IMR-90 (cell line): ENCODE measurements around the gene FAM110D. TPM values are rescaled to one million over a fixed set of nuclear protein-coding genes. Genes with fewer than 3 reads are reported as not detected.

Source experiments
- ATAC-seq: fragments of 200-7000 bp; cut with Tn5 transposase; 2 replicates; pipeline ENCODE4 v1.9.1; 2020; ENCODE audit warnings: low read depth, mild to moderate bottlenecking, moderate library complexity
- BruUV-seq: library from RNA; stranded (reverse); fragments of 400-500 nt; replicated peaks from 2 replicates; lab custom pipeline; 2021; lab: Mats Ljungman, UMichigan
- CTCF ChIA-PET: fragments of 300-600 bp; formaldehyde crosslinking; extraction: SDS; loops from one replicate; lab custom pipeline; 2021; ENCODE audit warnings: antibody characterized with exemption; lab: Yijun Ruan, JAX
- POLR2A ChIA-PET: fragments of 300-600 bp; sonication (Branson Sonifier 250); formaldehyde crosslinking; loops from one replicate; lab custom pipeline; 2022; ENCODE audit warnings: antibody characterized with exemption; ENCODE audit not compliant: unreplicated experiment; lab: Charles Lee
- DNase-seq: peaks from one replicate; pipeline ENCODE4 v3.0.0; 2013
- H2AFZ ChIP-seq: replicated peaks from 2 replicates; pipeline ENCODE3; 2013; ENCODE audit warnings: low read length, mild to moderate bottlenecking; ENCODE audit not compliant: poor library complexity
- H2AK5ac ChIP-seq: 2 replicates; pipeline ENCODE4 v1.6.1; 2013; ENCODE audit warnings: low read depth, low read length, inconsistent platforms
- H2AK9ac ChIP-seq: replicated peaks from 2 replicates; pipeline ENCODE3; 2013; ENCODE audit warnings: mild to moderate bottlenecking, low read depth, low read length, moderate library complexity; ENCODE audit not compliant: poor library complexity
- H2BK120ac ChIP-seq: 2 replicates; pipeline ENCODE4 v1.6.1; 2013; ENCODE audit warnings: low read depth, low read length, inconsistent platforms
- H2BK15ac ChIP-seq: 3 replicates; pipeline ENCODE4 v1.6.1; 2013; ENCODE audit warnings: low read depth, low read length, inconsistent platforms
- H2BK20ac ChIP-seq: 2 replicates; pipeline ENCODE4 v1.6.1; 2013; ENCODE audit warnings: low read depth, mild to moderate bottlenecking, inconsistent platforms, low read length, moderate library complexity
- H2BK5ac ChIP-seq: 2 replicates; pipeline ENCODE4 v1.6.1; 2013; ENCODE audit warnings: mild to moderate bottlenecking, low read depth, low read length, inconsistent platforms; ENCODE audit not compliant: poor library complexity, severe bottlenecking
- H3K14ac ChIP-seq: replicated peaks from 2 replicates; pipeline ENCODE4 v1.6.1; 2013; ENCODE audit warnings: low read depth, low read length, inconsistent platforms
- H3K18ac ChIP-seq: 2 replicates; pipeline ENCODE4 v1.6.1; 2013; ENCODE audit warnings: low read depth, low read length, control low read depth
- H3K23ac ChIP-seq: 2 replicates; pipeline ENCODE4 v1.6.1; 2013; ENCODE audit warnings: low read depth, low read length, inconsistent platforms
- H3K27ac ChIP-seq: 2 replicates; pipeline ENCODE4 v1.5.1; 2013; ENCODE audit warnings: mild to moderate bottlenecking, control low read depth, low read length; ENCODE audit not compliant: insufficient read depth
- H3K27me3 ChIP-seq: 2 replicates; pipeline ENCODE4 v1.6.1; 2013; ENCODE audit warnings: low read length; ENCODE audit not compliant: control insufficient read depth, insufficient read depth
- H3K36me3 ChIP-seq: 2 replicates; pipeline ENCODE4 v1.6.1; 2013; ENCODE audit warnings: low read length, mixed read lengths; ENCODE audit not compliant: control insufficient read depth, insufficient read depth
- H3K4ac ChIP-seq: 2 replicates; pipeline ENCODE4 v1.6.1; 2013; ENCODE audit warnings: low read depth, low read length, inconsistent platforms
- H3K4me1 ChIP-seq: 2 replicates; pipeline ENCODE4 v1.6.1; 2013; ENCODE audit warnings: low read length, mixed read lengths; ENCODE audit not compliant: control insufficient read depth, insufficient read depth
- H3K4me2 ChIP-seq: 2 replicates; pipeline ENCODE4 v1.6.1; 2013; ENCODE audit warnings: low read depth, mild to moderate bottlenecking, control low read depth, low read length, moderate library complexity
- H3K4me3 ChIP-seq: 2 replicates; pipeline ENCODE4 v1.5.1; 2013; ENCODE audit warnings: low read depth, mild to moderate bottlenecking, control low read depth, low read length, moderate library complexity; ENCODE audit not compliant: insufficient read depth
- H3K56ac ChIP-seq: 2 replicates; pipeline ENCODE4 v1.6.1; 2013; ENCODE audit warnings: low read length, inconsistent platforms; ENCODE audit not compliant: insufficient read depth; ENCODE audit errors: extremely low read depth
- H3K79me1 ChIP-seq, 2 experiments: 2 replicates each; pipeline ENCODE4 v1.6.1; 2013; ENCODE audit warnings: low read length in 2 of 2, inconsistent platforms in 1 of 2, low read depth in 1 of 2
- H3K9ac ChIP-seq: 2 replicates; pipeline ENCODE4 v1.6.1; 2013; ENCODE audit warnings: low read depth, low read length, control low read depth
- H3K9me1 ChIP-seq: 2 replicates; pipeline ENCODE4 v1.6.1; 2013; ENCODE audit warnings: low read length, inconsistent platforms; ENCODE audit not compliant: insufficient read depth
- H3K9me3 ChIP-seq: 2 replicates; pipeline ENCODE4 v1.6.1; 2013; ENCODE audit warnings: low read length; ENCODE audit not compliant: control insufficient read depth, insufficient read depth
- H4K20me1 ChIP-seq: 2 replicates; pipeline ENCODE4 v1.6.1; 2013; ENCODE audit warnings: low read length, inconsistent platforms; ENCODE audit not compliant: insufficient read depth
- H4K5ac ChIP-seq: 2 replicates; pipeline ENCODE4 v1.6.1; 2013; ENCODE audit warnings: mild to moderate bottlenecking, low read depth, low read length, control low read depth
- H4K8ac ChIP-seq, 2 experiments: 2 replicates each; pipeline ENCODE4 v1.6.1; 2013; ENCODE audit warnings: low read depth in 2 of 2, low read length in 2 of 2, control low read depth in 1 of 2, inconsistent platforms in 1 of 2
- H4K91ac ChIP-seq: 2 replicates; pipeline ENCODE4 v1.6.1; 2013; ENCODE audit warnings: low read depth, low read length, inconsistent platforms; ENCODE audit not compliant: insufficient read depth
- BHLHE40 ChIP-seq: fragments of 150-350 bp; IDR thresholded peaks from 2 replicates; pipeline ENCODE4 v1.6.1; 2016; ENCODE audit warnings: mild to moderate bottlenecking, low read depth, low read length
- CHD1 ChIP-seq: IDR thresholded peaks from 2 replicates; pipeline ENCODE4 v1.6.1; 2012; ENCODE audit warnings: low read depth, low read length, improper control_type of control experiment
- FOS ChIP-seq: fragments of 150-350 bp; IDR thresholded peaks from 2 replicates; pipeline ENCODE4 v1.6.1; 2016; ENCODE audit warnings: low read depth, low read length
- MAZ ChIP-seq: IDR thresholded peaks from 2 replicates; pipeline ENCODE4 v1.6.1; 2012; ENCODE audit warnings: low read depth, mild to moderate bottlenecking, low read length, improper control_type of control experiment, moderate library complexity, borderline replicate concordance
- MXI1 ChIP-seq: IDR thresholded peaks from 2 replicates; pipeline ENCODE4 v1.6.1; 2012; ENCODE audit warnings: low read depth, mild to moderate bottlenecking, low read length, moderate library complexity, borderline replicate concordance
- NFE2L2 ChIP-seq: fragments of 150-350 bp; IDR thresholded peaks from 2 replicates; pipeline ENCODE4 v1.6.1; 2016; ENCODE audit warnings: low read depth, mild to moderate bottlenecking, low read length
- POLR2A ChIP-seq: IDR thresholded peaks from 2 replicates; pipeline ENCODE4 v1.6.1; 2012; ENCODE audit warnings: mild to moderate bottlenecking, low read depth, low read length
- RAD21 ChIP-seq: IDR thresholded peaks from 2 replicates; pipeline ENCODE4 v1.6.1; 2012; ENCODE audit warnings: low read length, improper control_type of control experiment
- RCOR1 ChIP-seq: IDR thresholded peaks from 2 replicates; pipeline ENCODE4 v1.6.1; 2012; ENCODE audit warnings: mild to moderate bottlenecking, low read length, improper control_type of control experiment; ENCODE audit not compliant: insufficient replicate concordance
- RFX5 ChIP-seq: IDR thresholded peaks from 2 replicates; pipeline ENCODE4 v1.8.0; 2012; ENCODE audit warnings: low read depth, mild to moderate bottlenecking, low read length, moderate library complexity
- SMC3 ChIP-seq: fragments of 150-350 bp; IDR thresholded peaks from 2 replicates; pipeline ENCODE4 v1.6.1; 2016; ENCODE audit warnings: low read depth, mild to moderate bottlenecking, antibody characterized with exemption, low read length, moderate library complexity
- WGBS, 2 experiments: methylation state at CpG; one replicate each; pipeline versions ENCODE4 v1.1.5 to v1.1.7; 2013; ENCODE audit warnings: missing lambda C conversion rate in 2 of 2; ENCODE audit not compliant: insufficient read length in 1 of 2; ENCODE audit errors: extremely low coverage in 2 of 2; 5-methylcytosine and 5-hydroxymethylcytosine counted together
- dilution Hi-C: fragments of 300-500 bp; cut with HindIII; formaldehyde crosslinking; loops from one replicate; pipeline ENCODE4 v1.14.3; 2018; ENCODE audit warnings: low sequenced_read_pairs; ENCODE audit not compliant: unreplicated experiment
- in situ Hi-C: fragments of 300-500 bp; cut with MboI; formaldehyde crosslinking; loops from 3 replicates; pipeline ENCODE4 v1.14.3; 2019; ENCODE audit warnings: low sequenced_read_pairs, inconsistent platforms, mixed read lengths
- intact Hi-C: fragments of 100-400 bp; cut with micrococcal nuclease; formaldehyde crosslinking; loops from 2 replicates; pipeline ENCODE4 v1.10.0; 2022
- polyA plus RNA-seq, 3 experiments: library from polyadenylated mRNA; depleted of rRNA; stranded (reverse); fragments of >200 nt; gene quantifications; 2 replicates each; pipeline ENCODE4 v1.2.3, GENCODE V29; 2012; ENCODE audit warnings: low replicate concordance in 1 of 3
- total RNA-seq: library from RNA; depleted of rRNA; stranded (reverse); fragments of >200 nt; gene quantifications from 2 replicates; pipeline ENCODE4 v1.2.3, GENCODE V29; 2012
- TF ChIP-seq, protein P1 (sequence below): fragments of 150-350 bp; IDR thresholded peaks from 2 replicates; pipeline ENCODE4 v1.6.1; 2016; ENCODE audit warnings: low read depth, mild to moderate bottlenecking, low read length, moderate library complexity, borderline replicate concordance
- TF ChIP-seq, protein P2 (sequence below): conservative IDR thresholded peaks from 2 replicates; pipeline ENCODE4 v1.5.1; 2012; ENCODE audit warnings: mild to moderate bottlenecking, low read depth, low read length, improper control_type of control experiment

The FAM110D gene
- total and polyA plus RNA-seq, 2 of the 4 experiments (the other 2 are of a cell fraction), result not detected

DNA sequence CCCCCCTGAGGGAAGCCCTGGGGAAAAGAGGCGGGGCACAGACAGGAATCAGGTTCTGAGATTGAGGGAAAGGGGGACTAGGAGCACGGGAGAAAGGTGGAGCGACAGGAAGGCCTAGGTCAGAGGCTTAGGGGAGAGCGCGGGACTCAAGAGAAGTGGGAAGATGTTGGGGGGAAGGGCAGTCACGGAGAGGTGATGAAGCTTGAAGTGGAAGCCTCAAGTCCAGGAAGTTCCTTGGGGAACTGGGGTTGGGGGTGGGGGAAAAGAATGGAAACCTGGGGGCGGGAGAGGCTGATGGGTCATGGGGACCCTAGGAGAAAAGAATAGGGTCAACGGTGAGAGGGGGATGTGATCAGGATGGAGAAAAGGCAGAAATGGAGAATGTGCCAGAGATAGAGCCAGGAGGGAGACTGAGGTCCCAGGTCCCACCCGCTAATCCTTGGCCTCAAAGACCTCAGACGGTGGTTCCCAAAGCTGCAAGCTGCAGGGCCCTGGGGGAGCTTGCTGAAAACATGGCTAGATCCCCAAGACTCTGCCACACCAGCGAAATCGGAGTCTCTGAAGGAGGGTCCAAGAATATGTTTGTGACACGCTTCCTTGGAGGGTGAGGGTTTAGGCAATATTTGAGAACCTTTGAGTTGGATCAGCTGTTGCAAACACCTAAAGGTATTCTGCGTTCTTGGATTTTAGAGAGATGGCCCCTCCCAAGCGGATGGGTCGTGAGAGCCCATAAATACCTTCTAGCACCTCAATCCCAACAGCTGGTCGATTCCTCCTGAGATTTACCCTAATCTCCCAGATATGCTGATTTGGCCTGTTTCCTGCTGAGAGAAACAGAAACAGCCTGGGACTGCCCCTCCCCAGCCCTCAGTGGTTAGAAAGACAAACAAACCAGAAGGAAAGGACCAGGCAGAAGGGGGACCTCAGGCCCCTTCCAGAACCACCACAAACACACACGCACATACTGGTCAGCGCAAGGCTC, 6.3 kb downstream of the FAM110D start:
- H2AK5ac ChIP-seq, result no peak overlapping the region
- H3K4me1 ChIP-seq, result peaks cover 4% of the 10 kb centered on the region
- H3K56ac ChIP-seq, result no peak overlapping the region
- peaks cover 12% of the 10 kb centered on the region; the same call in 1 of the 2 replicates for H3K27me3 ChIP-seq
- no peak overlapping the region for H3K4me3 ChIP-seq
- no peak overlapping the region for H4K91ac ChIP-seq
- no peaks in the 10 kb centered on the region for H3K36me3 ChIP-seq
- H2AK9ac ChIP-seq, result no peak overlapping the region
- no TSS peak for BruUV-seq
- WGBS, 2 experiments, result 64% methylated on average over 8 of the region's 19 CpGs; no CpG with 5 or more reads in 1 of the 2 experiments
- H4K5ac ChIP-seq, result no peak overlapping the region
- H4K20me1 ChIP-seq, result no peaks in the 10 kb centered on the region
- no peak overlapping the region for H2BK5ac ChIP-seq
- H2BK15ac ChIP-seq, result no peak overlapping the region
- no peak overlapping the region for H4K8ac ChIP-seq
- H2BK120ac ChIP-seq, result no peak overlapping the region
- in situ Hi-C loops, result no loop called here
- H3K79me1 ChIP-seq, result peaks cover 1 to 4% of the 10 kb centered on the region in 2 experiments
- peak overlapping the region; percentile 18 for H2AFZ ChIP-seq
- no peak overlapping the region for H3K14ac ChIP-seq
- H3K9me1 ChIP-seq, result 0 out of 2 replicates have a peak, but pooled peaks cover 3% of the 10 kb centered on the region
- intact Hi-C loops, result loop anchor here (1.0 to 5.0 kb wide), 3 partner anchors 60 to 129 kb away; partner anchors contain the start of gene CEP85
- H3K9ac ChIP-seq, result no peak overlapping the region
- H3K4ac ChIP-seq, result no peak overlapping the region
- dilution Hi-C loops, result no loop called here
- H3K4me2 ChIP-seq, result no peak overlapping the region
- H3K9me3 ChIP-seq, result no peaks in the 10 kb centered on the region
- no peak for ATAC-seq
- peak; percentile 23 for DNase-seq
- POLR2A ChIA-PET, result no interaction called here
- no peak overlapping the region for H2BK20ac ChIP-seq
- CTCF ChIA-PET, result interaction anchor here (0.5 to 1.2 kb wide), 4 partner anchors 20 to 623 kb away, joined by 3 to 5 read pairs (median 3); no protein-coding TSS in a partner anchor
- no peak overlapping the region for H3K23ac ChIP-seq
- H3K27ac ChIP-seq, result no peak overlapping the region
- no peak overlapping the region for H3K18ac ChIP-seq
- no peak for TF ChIP-seq SMC3
- no peak for TF ChIP-seq NFE2L2
- TF ChIP-seq, protein P1, sequence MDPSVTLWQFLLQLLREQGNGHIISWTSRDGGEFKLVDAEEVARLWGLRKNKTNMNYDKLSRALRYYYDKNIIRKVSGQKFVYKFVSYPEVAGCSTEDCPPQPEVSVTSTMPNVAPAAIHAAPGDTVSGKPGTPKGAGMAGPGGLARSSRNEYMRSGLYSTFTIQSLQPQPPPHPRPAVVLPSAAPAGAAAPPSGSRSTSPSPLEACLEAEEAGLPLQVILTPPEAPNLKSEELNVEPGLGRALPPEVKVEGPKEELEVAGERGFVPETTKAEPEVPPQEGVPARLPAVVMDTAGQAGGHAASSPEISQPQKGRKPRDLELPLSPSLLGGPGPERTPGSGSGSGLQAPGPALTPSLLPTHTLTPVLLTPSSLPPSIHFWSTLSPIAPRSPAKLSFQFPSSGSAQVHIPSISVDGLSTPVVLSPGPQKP, result no peak
- no peak for TF ChIP-seq RFX5
- TF ChIP-seq, protein P2, sequence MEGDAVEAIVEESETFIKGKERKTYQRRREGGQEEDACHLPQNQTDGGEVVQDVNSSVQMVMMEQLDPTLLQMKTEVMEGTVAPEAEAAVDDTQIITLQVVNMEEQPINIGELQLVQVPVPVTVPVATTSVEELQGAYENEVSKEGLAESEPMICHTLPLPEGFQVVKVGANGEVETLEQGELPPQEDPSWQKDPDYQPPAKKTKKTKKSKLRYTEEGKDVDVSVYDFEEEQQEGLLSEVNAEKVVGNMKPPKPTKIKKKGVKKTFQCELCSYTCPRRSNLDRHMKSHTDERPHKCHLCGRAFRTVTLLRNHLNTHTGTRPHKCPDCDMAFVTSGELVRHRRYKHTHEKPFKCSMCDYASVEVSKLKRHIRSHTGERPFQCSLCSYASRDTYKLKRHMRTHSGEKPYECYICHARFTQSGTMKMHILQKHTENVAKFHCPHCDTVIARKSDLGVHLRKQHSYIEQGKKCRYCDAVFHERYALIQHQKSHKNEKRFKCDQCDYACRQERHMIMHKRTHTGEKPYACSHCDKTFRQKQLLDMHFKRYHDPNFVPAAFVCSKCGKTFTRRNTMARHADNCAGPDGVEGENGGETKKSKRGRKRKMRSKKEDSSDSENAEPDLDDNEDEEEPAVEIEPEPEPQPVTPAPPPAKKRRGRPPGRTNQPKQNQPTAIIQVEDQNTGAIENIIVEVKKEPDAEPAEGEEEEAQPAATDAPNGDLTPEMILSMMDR, result no peak
- no peak for TF ChIP-seq RCOR1
- TF ChIP-seq RAD21, result no peak
- TF ChIP-seq MXI1, result no peak
- no peak for TF ChIP-seq CHD1
- TF ChIP-seq BHLHE40, result no peak
- no peak for TF ChIP-seq FOS
- TF ChIP-seq MAZ, result no peak
- no peak for TF ChIP-seq POLR2A
